Lower leg skin (tissue), 3 donors: Measurements from ENCODE around the gene SLC1A6.

Experiments used
- CTCF ChIP-seq, 3 donors: fragments of 450-650 bp; IDR thresholded peaks; one replicate each; pipeline ENCODE4 v1.5.1; 2016; ENCODE audit warnings: antibody characterized with exemption in 3 of 3, mild to moderate bottlenecking in 3 of 3, moderate library complexity in 2 of 3
- POLR2A ChIP-seq, 2 donors: fragments of 450-650 bp; IDR thresholded peaks; one replicate each; pipeline ENCODE4 v1.6.1; 2016 to 2017; ENCODE audit warnings: antibody characterized with exemption in 2 of 2, mild to moderate bottlenecking in 1 of 2, moderate library complexity in 1 of 2

- no peak for TF ChIP-seq CTCF (IDR thresholded peaks at IDR 0.05)
- TF ChIP-seq POLR2A (IDR thresholded peaks at IDR 0.05), result no peak
Observed at GRCh38 chr19:14944456-14944855, 35.2 kb downstream of the SLC1A6 start.
